LNCAP (cell line): ENCODE results near the gene FSIP1.

ENCODE experiments used
- TF ChIP-seq, protein P1 (sequence below): fragments of 450-650 bp; IDR thresholded peaks from 2 replicates; pipeline ENCODE4 v1.5.1; 2017; ENCODE audit warnings: mild to moderate bottlenecking

The FSIP1 gene

DNA sequence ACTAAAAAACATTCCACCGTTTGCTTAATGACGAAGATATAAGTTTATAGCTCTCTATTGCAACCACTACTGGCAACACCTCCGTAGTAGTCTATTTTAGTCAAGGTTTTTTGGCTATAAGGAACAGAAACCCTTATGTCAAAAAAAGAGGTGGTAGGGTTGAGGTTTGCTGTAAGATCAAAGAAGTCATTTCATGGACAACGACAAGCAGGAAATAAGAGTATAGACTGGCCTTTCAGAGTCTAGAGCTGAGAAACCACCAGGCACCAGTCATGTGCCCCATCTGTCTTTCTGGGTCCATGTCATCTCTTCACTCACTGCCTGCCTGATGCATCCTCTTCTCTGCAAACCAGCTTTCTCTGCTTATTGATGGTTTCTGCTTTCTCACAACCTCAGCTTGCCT, 159.1 kb downstream of the FSIP1 start:
- TF ChIP-seq, protein P1, sequence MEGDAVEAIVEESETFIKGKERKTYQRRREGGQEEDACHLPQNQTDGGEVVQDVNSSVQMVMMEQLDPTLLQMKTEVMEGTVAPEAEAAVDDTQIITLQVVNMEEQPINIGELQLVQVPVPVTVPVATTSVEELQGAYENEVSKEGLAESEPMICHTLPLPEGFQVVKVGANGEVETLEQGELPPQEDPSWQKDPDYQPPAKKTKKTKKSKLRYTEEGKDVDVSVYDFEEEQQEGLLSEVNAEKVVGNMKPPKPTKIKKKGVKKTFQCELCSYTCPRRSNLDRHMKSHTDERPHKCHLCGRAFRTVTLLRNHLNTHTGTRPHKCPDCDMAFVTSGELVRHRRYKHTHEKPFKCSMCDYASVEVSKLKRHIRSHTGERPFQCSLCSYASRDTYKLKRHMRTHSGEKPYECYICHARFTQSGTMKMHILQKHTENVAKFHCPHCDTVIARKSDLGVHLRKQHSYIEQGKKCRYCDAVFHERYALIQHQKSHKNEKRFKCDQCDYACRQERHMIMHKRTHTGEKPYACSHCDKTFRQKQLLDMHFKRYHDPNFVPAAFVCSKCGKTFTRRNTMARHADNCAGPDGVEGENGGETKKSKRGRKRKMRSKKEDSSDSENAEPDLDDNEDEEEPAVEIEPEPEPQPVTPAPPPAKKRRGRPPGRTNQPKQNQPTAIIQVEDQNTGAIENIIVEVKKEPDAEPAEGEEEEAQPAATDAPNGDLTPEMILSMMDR = no peak

DNA sequence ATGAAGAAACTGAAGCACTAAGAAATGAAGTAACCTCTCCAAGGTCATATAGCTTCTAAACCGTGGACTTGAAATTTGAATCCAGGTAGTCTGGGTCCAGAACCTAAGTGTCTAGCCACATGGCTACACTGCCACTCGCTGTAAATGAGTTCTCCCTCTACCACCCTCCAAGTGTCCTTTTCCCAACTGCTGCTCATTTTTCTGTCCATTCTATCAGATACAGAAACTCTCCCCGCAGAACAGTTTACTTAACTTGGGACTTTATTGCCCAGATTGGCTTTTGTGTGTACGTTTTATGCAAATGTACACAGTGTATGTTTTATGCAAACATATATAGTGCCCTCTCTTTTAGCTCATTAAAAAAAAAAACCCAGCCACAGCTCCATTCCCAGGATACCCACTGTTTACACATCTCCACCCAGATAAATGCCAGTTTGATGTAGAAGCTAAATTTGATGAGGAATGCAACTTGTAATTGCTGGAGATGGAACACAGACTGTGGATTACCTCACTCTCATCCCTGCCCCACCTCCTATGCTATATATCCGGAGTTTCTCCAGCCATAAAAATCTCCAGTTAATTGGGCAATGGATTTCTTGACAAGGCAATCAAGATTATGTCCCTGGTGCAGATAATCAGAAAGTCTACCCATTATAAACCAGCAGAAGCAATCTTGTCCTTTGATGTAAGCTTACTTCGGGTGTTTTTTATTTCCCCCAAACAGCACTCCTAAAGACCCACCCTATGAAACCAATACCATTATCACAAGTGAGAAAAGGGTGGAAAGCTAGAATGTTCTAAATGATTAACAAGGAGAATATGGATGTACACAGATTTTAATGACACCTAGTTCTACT, 159.8 kb downstream of the FSIP1 start:
- TF ChIP-seq, protein P1 = no peak

DNA sequence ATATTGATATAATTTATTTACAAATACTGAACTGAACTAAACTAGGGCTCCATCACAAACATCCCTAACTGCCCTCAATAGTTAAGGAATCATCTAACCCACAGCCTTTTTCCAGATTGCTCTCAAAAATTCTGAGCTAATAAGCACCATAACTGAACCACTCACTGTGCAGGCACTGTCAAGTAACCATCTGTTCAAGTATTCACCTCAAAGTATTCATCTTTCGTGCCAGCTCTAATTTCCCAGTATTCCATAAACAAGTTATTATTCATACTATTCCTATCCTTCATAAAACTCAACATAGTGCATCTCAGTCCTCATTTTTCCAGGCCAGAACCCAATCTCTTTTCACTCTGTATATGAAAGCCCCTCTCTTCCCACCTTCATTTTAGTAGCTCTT, 160.7 kb downstream of the FSIP1 start:
- TF ChIP-seq, protein P1 = no peak

DNA sequence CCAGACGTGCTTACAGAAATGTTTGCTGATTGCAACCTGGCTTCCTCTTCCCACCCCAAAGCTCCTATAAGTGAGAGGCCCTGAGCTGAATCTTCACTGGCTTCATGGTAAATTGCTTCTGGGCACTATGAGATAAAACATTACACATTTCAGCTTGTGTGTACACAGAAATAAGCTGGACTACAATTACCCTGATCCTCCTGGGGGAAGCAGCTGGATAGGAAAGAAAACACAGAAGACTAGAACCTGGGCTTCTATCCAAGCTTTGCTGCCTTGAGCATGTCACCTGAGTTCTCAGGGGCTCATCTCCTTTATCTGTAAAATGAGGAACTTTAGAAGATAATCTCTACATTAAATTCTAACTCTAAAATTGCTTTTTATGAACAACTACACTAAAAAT, 161.4 kb downstream of the FSIP1 start:
- TF ChIP-seq, protein P1 = no peak

DNA sequence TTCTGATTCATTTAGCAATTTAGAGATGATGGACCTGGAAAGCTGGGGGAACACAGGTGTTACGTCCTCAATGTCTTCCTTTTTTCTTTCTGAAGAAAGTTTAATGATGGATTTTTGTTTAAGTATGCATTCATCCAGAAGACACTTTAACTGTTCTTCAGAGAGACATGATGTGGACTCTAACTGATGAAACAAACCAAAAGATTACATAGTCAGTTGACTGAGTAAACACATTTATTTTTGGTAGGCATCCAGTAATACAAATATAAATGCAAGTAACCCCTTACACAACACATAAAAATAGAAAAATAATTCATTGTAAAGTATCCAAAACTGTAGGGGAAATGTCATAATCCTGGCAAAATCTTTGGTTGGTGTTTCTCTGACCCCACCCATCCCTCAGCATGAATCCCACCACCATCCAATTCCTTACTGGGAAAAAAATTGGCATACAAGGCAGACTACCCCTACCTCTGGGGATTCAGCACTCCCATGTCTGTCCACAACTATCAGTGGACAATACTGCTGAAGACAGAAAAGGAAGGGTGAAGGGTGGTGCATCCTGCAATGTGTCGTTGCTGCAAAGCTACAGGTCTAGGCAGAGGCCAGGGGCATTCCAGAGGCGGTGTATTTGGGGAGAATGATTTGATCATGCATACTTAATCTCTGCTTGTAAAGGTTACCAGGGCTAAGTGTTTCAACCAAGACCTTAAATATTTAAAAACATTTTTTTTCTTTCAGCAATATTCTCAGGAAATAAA, 164.4 kb downstream of the FSIP1 start:
- TF ChIP-seq, protein P1 = no peak

DNA sequence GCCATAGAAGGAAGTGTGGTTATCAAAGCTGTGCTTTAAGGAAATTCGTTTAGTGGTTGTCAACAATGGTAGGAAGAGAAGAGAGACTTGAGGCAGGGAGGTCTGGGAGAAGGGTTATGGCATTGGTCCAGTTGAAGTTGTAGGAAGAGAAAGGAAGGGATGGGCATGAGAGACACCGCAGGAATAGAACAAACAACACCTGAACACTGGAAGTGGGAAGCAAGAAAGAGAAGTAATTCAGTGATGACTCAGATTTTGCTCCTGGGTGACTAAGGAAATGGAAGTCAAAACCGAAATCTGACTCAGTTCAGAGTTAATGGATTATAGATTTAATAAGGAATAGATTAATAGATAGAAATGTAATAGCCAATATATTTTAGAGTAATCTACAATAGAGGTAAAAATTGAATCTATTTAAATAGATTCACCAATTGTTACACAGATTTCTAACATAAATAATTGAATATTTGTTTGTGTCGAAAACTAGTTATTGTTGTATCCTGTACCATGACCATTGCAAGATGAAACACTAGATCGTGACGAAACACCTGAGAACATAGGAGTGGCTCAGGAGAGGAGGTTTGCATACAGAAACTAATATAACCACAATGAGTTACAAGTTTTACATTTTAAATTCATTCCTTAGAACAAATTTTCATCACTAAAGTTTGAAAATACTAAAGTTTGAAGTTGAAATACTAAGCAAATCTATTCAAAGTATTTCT, 165.7 kb downstream of the FSIP1 start:
- TF ChIP-seq, protein P1 = no peak

DNA sequence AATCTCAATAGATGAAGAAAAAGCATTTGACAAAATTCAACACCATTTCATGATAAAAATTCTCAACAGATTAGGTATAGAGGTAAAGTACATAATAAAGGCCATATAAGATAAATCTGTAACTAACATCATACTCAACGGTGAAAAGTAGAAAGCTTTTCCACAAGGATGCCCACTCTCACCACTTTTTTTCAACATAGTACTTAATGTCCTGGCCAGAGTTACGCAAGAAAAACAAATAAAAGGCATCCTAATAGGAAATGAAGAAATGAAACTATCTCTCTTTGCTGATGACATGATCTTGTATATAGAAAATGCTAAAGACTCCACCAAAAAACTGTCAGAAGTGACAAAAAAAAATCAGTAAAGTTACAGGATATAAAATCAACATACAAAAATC, 168.8 kb downstream of the FSIP1 start:
- TF ChIP-seq, protein P1 = no peak
